HEK293 (cell line): ENCODE measurements around the gene MSH4.

Experiments
- CTCF ChIA-PET: fragments of 350-600 bp; formaldehyde crosslinking; extraction: SDS; loops from one replicate; lab custom pipeline; 2021; ENCODE audit warnings: antibody characterized with exemption; lab: Yijun Ruan, JAX
- POLR2A ChIA-PET: fragments of 300-600 bp; formaldehyde crosslinking; extraction: SDS; loops from one replicate; lab custom pipeline; 2020; ENCODE audit warnings: antibody characterized with exemption, inconsistent platforms; lab: Yijun Ruan, JAX
- H3K27ac ChIP-seq: fragments of 200-500 bp; sonication (Bioruptor generic); 2 replicates; pipeline ENCODE4 v1.5.1; 2014; ENCODE audit warnings: low read depth, low read length, control low read depth, inconsistent platforms; ENCODE audit errors: extremely low read depth
- H3K36me3 ChIP-seq, 2 experiments: fragments of 200-500 bp in 1 of 2; sonication (Bioruptor generic) in 1 of 2; 1 replicate in 1 of 2; 2 replicates in 1 of 2; pipeline ENCODE4 v1.5.1; 2014 to 2017; ENCODE audit warnings: inconsistent platforms in 2 of 2, low read length in 2 of 2; ENCODE audit not compliant: control insufficient read depth in 2 of 2, insufficient read depth in 1 of 2
- H3K4me1 ChIP-seq: fragments of 200-500 bp; sonication (Bioruptor generic); 2 replicates; pipeline ENCODE4 v1.5.1; 2014; ENCODE audit warnings: mild to moderate bottlenecking, low read length, inconsistent platforms; ENCODE audit not compliant: control insufficient read depth, insufficient read depth
- H3K4me3 ChIP-seq: 2 replicates; pipeline ENCODE4 v1.5.1; 2011; ENCODE audit warnings: low read depth, mild to moderate bottlenecking, control low read depth, low read length, moderate library complexity
- H3K9me3 ChIP-seq: fragments of 200-500 bp; sonication (Bioruptor generic); 2 replicates; pipeline ENCODE4 v1.5.1; 2014; ENCODE audit warnings: low read depth, low read length, inconsistent platforms; ENCODE audit not compliant: control insufficient read depth, insufficient read depth
- BCL11B ChIP-seq: fragments of 450-650 bp; formaldehyde crosslinking; IDR thresholded peaks from 2 replicates; pipeline ENCODE4 v1.5.1; 2016; ENCODE audit warnings: low read depth, missing biosample characterization, missing genetic modification characterization
- KLF7 ChIP-seq: fragments of 450-650 bp; formaldehyde crosslinking; IDR thresholded peaks from 2 replicates; pipeline ENCODE4 v1.5.1; 2016; ENCODE audit warnings: missing biosample characterization, missing genetic modification characterization, borderline replicate concordance
- KLF8 ChIP-seq: fragments of 450-650 bp; formaldehyde crosslinking; IDR thresholded peaks from 2 replicates; pipeline ENCODE4 v1.5.1; 2016; ENCODE audit warnings: missing biosample characterization, missing genetic modification characterization
- OSR2 ChIP-seq: fragments of 450-650 bp; formaldehyde crosslinking; IDR thresholded peaks from 2 replicates; pipeline ENCODE4 v1.5.1; 2016; ENCODE audit warnings: missing biosample characterization, missing genetic modification characterization
- OVOL3 ChIP-seq: fragments of 450-650 bp; formaldehyde crosslinking; IDR thresholded peaks from 2 replicates; pipeline ENCODE4 v1.5.1; 2016; ENCODE audit warnings: missing biosample characterization, missing genetic modification characterization
- REPIN1 ChIP-seq: fragments of 450-650 bp; formaldehyde crosslinking; IDR thresholded peaks from 2 replicates; pipeline ENCODE4 v1.5.1; 2017; ENCODE audit warnings: missing biosample characterization, missing genetic modification characterization, low read depth
- ZBTB7A ChIP-seq: fragments of 450-650 bp; formaldehyde crosslinking; IDR thresholded peaks from 2 replicates; pipeline ENCODE4 v1.5.1; 2016; ENCODE audit warnings: low read depth, missing biosample characterization, missing genetic modification characterization
- ZIC2 ChIP-seq: fragments of 450-650 bp; formaldehyde crosslinking; IDR thresholded peaks from 2 replicates; pipeline ENCODE4 v1.5.1; 2016; ENCODE audit warnings: missing biosample characterization, missing genetic modification characterization
- ZNF132 ChIP-seq: fragments of 450-650 bp; formaldehyde crosslinking; IDR thresholded peaks from 2 replicates; pipeline ENCODE4 v1.5.1; 2017; ENCODE audit warnings: missing biosample characterization, missing genetic modification characterization, borderline replicate concordance
- ZNF157 ChIP-seq: fragments of 450-650 bp; formaldehyde crosslinking; IDR thresholded peaks from 2 replicates; pipeline ENCODE4 v1.5.1; 2016; ENCODE audit warnings: missing biosample characterization, missing genetic modification characterization
- ZNF16 ChIP-seq: fragments of 450-650 bp; formaldehyde crosslinking; IDR thresholded peaks from 2 replicates; pipeline ENCODE4 v1.5.1; 2016; ENCODE audit warnings: low read depth, missing biosample characterization, missing genetic modification characterization
- ZNF214 ChIP-seq: fragments of 450-650 bp; formaldehyde crosslinking; IDR thresholded peaks from 2 replicates; pipeline ENCODE4 v1.5.1; 2017; ENCODE audit warnings: missing biosample characterization, mild to moderate bottlenecking, missing genetic modification characterization, borderline replicate concordance
- ZNF423 ChIP-seq: fragments of 450-650 bp; formaldehyde crosslinking; IDR thresholded peaks from 2 replicates; pipeline ENCODE4 v1.5.1; 2016; ENCODE audit warnings: missing biosample characterization, missing genetic modification characterization
- ZNF48 ChIP-seq: fragments of 450-650 bp; formaldehyde crosslinking; IDR thresholded peaks from 2 replicates; pipeline ENCODE4 v1.5.1; 2016; ENCODE audit warnings: missing biosample characterization, missing genetic modification characterization
- ZNF510 ChIP-seq: fragments of 450-650 bp; formaldehyde crosslinking; IDR thresholded peaks from 2 replicates; pipeline ENCODE4 v1.5.1; 2018; ENCODE audit warnings: mild to moderate bottlenecking, missing genetic modification characterization, missing biosample characterization; ENCODE audit not compliant: insufficient replicate concordance
- ZNF544 ChIP-seq: fragments of 450-650 bp; formaldehyde crosslinking; IDR thresholded peaks from 2 replicates; pipeline ENCODE4 v1.5.0; 2017; ENCODE audit warnings: missing biosample characterization, missing genetic modification characterization
- ZNF629 ChIP-seq: fragments of 450-650 bp; formaldehyde crosslinking; IDR thresholded peaks from 2 replicates; pipeline ENCODE4 v1.5.1; 2017; ENCODE audit warnings: missing biosample characterization, missing genetic modification characterization
- TF ChIP-seq, protein P1 (sequence below): fragments of 450-650 bp; formaldehyde crosslinking; IDR thresholded peaks from 2 replicates; pipeline ENCODE4 v1.5.1; 2016; ENCODE audit warnings: missing biosample characterization, missing genetic modification characterization
- TF ChIP-seq, protein P2 (sequence below): fragments of 450-650 bp; formaldehyde crosslinking; IDR thresholded peaks from 2 replicates; pipeline ENCODE4 v1.5.1; 2016; ENCODE audit warnings: missing biosample characterization, missing genetic modification characterization, low read depth
- TF ChIP-seq, protein P3 (sequence below): fragments of 450-650 bp; formaldehyde crosslinking; IDR thresholded peaks from 2 replicates; pipeline ENCODE4 v1.5.1; 2017; ENCODE audit warnings: missing biosample characterization, missing genetic modification characterization
- TF ChIP-seq, protein P4 (sequence below): fragments of 450-650 bp; formaldehyde crosslinking; IDR thresholded peaks from 2 replicates; pipeline ENCODE4 v1.5.1; 2016; ENCODE audit warnings: missing biosample characterization, missing genetic modification characterization
- TF ChIP-seq, protein P5 (sequence below): fragments of 450-650 bp; formaldehyde crosslinking; IDR thresholded peaks from 2 replicates; pipeline ENCODE4 v1.5.1; 2016; ENCODE audit warnings: missing biosample characterization, missing genetic modification characterization
- TF ChIP-seq, protein P6 (sequence below): fragments of 450-650 bp; IDR thresholded peaks from 2 replicates; pipeline ENCODE4 v1.5.1; 2018; ENCODE audit warnings: missing biosample characterization, missing genetic modification characterization

MSH4 gene

DNA sequence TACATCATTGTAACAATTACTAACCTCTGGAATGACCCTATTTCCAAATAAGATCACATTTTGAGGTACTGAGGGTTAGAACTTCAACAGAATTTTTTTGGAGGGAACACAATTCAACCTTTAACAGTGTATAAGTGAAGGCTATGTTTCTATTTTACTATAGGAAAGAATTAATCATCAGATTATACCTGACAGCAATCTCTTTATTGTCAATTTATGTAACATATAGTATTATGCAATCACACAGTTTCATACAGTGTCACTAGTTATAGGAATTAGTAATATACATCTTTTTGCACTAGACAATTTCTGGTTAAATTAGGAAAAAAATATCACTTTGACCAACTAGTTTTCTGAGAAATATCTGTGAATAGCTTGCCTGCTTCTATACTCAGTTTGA lies 59.1 kb downstream of the MSH4 start:
- CTCF ChIA-PET, result no interaction called here
- no peaks in the 10 kb centered on the region for H3K9me3 ChIP-seq
- no peak overlapping the region for H3K4me3 ChIP-seq
- H3K4me1 ChIP-seq, result no peaks in the 10 kb centered on the region
- H3K36me3 ChIP-seq, result no peaks in the 10 kb centered on the region
- TF ChIP-seq KLF7 (tag by site-specific recombination) (no peak), ZNF544 (tag by site-specific recombination) (no peak), ZNF132 (tag by site-specific recombination) (no peak), ZBTB7A (tag by site-specific recombination) (no peak), ZNF157 (no peak), REPIN1 (tag by site-specific recombination) (no peak)
- TF ChIP-seq, protein P1, sequence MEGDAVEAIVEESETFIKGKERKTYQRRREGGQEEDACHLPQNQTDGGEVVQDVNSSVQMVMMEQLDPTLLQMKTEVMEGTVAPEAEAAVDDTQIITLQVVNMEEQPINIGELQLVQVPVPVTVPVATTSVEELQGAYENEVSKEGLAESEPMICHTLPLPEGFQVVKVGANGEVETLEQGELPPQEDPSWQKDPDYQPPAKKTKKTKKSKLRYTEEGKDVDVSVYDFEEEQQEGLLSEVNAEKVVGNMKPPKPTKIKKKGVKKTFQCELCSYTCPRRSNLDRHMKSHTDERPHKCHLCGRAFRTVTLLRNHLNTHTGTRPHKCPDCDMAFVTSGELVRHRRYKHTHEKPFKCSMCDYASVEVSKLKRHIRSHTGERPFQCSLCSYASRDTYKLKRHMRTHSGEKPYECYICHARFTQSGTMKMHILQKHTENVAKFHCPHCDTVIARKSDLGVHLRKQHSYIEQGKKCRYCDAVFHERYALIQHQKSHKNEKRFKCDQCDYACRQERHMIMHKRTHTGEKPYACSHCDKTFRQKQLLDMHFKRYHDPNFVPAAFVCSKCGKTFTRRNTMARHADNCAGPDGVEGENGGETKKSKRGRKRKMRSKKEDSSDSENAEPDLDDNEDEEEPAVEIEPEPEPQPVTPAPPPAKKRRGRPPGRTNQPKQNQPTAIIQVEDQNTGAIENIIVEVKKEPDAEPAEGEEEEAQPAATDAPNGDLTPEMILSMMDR (tag by site-specific recombination), result no peak
- TF ChIP-seq, protein P2, sequence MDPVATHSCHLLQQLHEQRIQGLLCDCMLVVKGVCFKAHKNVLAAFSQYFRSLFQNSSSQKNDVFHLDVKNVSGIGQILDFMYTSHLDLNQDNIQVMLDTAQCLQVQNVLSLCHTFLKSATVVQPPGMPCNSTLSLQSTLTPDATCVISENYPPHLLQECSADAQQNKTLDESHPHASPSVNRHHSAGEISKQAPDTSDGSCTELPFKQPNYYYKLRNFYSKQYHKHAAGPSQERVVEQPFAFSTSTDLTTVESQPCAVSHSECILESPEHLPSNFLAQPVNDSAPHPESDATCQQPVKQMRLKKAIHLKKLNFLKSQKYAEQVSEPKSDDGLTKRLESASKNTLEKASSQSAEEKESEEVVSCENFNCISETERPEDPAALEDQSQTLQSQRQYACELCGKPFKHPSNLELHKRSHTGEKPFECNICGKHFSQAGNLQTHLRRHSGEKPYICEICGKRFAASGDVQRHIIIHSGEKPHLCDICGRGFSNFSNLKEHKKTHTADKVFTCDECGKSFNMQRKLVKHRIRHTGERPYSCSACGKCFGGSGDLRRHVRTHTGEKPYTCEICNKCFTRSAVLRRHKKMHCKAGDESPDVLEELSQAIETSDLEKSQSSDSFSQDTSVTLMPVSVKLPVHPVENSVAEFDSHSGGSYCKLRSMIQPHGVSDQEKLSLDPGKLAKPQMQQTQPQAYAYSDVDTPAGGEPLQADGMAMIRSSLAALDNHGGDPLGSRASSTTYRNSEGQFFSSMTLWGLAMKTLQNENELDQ (tag by site-specific recombination), result no peak
- TF ChIP-seq, all 188 proteins: peak for 0
- POLR2A ChIA-PET, result no interaction called here
- no peak overlapping the region for H3K27ac ChIP-seq

DNA sequence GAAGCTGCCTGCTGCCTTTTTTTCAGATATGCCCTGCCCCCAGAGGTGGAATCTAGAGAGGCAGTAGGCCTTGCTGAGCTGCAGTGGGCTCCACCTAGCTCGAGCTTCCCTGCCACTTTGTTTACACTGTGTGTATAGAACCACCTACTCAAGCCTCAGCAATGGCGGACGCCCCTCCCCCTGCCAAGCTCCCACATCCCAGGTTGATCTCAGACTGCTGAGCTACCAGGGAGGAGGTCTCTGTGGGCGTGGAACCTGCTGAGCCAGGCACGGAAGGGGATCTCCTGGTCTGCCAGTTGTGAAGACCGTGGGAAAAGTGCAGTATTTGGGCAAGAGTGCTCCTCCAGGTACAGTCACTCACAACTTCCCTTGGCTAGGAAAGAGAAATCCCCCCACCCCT lies 65.1 kb downstream of the MSH4 start:
- Histone ChIP-seq H3K4me1 (no peaks in the 10 kb centered on the region), H3K9me3 (no peaks in the 10 kb centered on the region), H3K4me3 (no peak overlapping the region), H3K27ac (no peak overlapping the region), H3K36me3 (no peaks in the 10 kb centered on the region)
- ChIA-PET CTCF (interaction anchor here (1.2 kb wide), 1 partner anchor 16 kb away, joined by 6 read pairs; no protein-coding TSS in a partner anchor), POLR2A (no interaction called here)
- TF ChIP-seq ZNF629, result no peak
- TF ChIP-seq ZNF16, result no peak
- TF ChIP-seq, protein P3, sequence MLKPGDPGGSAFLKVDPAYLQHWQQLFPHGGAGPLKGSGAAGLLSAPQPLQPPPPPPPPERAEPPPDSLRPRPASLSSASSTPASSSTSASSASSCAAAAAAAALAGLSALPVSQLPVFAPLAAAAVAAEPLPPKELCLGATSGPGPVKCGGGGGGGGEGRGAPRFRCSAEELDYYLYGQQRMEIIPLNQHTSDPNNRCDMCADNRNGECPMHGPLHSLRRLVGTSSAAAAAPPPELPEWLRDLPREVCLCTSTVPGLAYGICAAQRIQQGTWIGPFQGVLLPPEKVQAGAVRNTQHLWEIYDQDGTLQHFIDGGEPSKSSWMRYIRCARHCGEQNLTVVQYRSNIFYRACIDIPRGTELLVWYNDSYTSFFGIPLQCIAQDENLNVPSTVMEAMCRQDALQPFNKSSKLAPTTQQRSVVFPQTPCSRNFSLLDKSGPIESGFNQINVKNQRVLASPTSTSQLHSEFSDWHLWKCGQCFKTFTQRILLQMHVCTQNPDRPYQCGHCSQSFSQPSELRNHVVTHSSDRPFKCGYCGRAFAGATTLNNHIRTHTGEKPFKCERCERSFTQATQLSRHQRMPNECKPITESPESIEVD (tag by site-specific recombination), result no peak
- TF ChIP-seq BCL11B, result no peak
- TF ChIP-seq ZNF214 (tag by site-specific recombination), result no peak
- TF ChIP-seq OSR2 (tag by site-specific recombination), result no peak
- TF ChIP-seq ZNF423, result no peak
- TF ChIP-seq, protein P4, sequence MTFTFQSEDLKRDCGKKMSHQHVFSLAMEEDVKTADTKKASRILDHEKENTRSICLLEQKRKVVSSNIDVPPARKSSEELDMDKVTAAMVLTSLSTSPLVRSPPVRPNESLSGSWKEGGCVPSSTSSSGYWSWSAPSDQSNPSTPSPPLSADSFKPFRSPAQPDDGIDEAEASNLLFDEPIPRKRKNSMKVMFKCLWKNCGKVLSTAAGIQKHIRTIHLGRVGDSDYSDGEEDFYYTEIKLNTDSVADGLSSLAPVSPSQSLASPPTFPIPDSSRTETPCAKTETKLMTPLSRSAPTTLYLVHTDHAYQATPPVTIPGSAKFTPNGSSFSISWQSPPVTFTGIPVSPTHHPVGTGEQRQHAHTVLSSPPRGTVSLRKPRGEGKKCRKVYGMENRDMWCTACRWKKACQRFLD (tag by site-specific recombination), result no peak
- TF ChIP-seq ZNF510 (tag by site-specific recombination), result no peak
- TF ChIP-seq, protein P5, sequence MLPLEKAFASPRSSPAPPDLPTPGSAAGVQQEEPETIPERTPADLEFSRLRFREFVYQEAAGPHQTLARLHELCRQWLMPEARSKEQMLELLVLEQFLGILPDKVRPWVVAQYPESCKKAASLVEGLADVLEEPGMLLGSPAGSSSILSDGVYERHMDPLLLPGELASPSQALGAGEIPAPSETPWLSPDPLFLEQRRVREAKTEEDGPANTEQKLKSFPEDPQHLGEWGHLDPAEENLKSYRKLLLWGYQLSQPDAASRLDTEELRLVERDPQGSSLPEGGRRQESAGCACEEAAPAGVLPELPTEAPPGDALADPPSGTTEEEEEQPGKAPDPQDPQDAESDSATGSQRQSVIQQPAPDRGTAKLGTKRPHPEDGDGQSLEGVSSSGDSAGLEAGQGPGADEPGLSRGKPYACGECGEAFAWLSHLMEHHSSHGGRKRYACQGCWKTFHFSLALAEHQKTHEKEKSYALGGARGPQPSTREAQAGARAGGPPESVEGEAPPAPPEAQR (tag by site-specific recombination), result no peak
- no peak for TF ChIP-seq ZNF48 (tag by site-specific recombination)
- TF ChIP-seq, protein P6, sequence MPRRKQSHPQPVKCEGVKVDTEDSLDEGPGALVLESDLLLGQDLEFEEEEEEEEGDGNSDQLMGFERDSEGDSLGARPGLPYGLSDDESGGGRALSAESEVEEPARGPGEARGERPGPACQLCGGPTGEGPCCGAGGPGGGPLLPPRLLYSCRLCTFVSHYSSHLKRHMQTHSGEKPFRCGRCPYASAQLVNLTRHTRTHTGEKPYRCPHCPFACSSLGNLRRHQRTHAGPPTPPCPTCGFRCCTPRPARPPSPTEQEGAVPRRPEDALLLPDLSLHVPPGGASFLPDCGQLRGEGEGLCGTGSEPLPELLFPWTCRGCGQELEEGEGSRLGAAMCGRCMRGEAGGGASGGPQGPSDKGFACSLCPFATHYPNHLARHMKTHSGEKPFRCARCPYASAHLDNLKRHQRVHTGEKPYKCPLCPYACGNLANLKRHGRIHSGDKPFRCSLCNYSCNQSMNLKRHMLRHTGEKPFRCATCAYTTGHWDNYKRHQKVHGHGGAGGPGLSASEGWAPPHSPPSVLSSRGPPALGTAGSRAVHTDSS (tag by site-specific recombination), result no peak
- TF ChIP-seq OVOL3 (tag by site-specific recombination), result no peak
- peak; percentile 88 for TF ChIP-seq ZIC2 (tag by site-specific recombination)
- no peak for TF ChIP-seq KLF8 (tag by site-specific recombination)
